ENCODE measurements around the gene RIMBP3C.
"Not testable (repeated sequence)": the region's sequence is repeated elsewhere in the genome, so short reads cannot be mapped to it uniquely, and the experiment has no call there.

RIMBP3C gene

GRCh38 chr22:21551361-21551760 is at the start of gene RIMBP3C:
Gene RIMBP3C (minus strand): TSS chr22:21551461. CDS start chr22:21550976, 485 bp downstream.
- DNase-seq (ENCODE audit: low read depth in 2 of 2): not testable (repeated sequence)

DNA sequence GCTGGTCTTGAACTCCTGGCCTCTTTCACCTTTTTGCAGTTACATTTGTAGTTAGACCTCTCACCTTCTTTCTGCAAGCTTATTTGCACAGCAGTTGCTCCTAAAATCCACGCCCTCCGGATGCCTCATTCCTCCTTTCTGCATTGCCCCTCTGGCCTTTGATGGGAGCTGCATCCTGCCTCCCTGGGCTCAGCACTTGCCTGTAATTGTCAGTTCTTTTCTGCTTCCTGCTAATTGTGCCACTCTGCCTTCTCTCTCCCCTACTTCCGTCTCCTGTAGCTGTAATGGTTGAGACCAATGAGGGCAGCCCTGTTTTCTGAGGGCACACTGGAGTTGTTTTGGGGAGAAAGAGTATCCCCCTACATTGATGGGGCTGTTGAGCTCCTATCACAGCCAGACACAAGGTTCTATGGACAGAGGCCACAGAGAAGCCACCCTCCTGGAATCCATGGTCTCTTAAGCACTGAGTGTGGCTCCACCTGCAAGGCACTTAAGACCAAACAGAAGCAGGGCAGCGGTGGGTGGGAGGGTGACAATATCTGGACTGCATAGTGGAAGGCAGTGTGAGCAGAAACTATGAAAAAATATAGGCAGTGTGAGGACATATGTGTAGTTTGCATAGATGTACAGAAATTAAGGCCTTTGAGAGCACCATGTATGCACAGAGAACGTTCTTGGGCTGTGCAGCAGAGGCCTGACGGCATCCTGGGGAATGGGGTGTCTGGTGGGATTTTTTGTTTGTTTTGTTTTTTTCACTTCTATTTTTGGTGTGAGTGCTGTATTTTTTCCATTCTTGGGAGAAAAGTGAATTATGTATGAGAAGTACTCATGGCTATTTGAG is 48.0 kb upstream of the RIMBP3C start:
- DNase-seq (ENCODE audit: low read depth in 2 of 2): no peak

DNA sequence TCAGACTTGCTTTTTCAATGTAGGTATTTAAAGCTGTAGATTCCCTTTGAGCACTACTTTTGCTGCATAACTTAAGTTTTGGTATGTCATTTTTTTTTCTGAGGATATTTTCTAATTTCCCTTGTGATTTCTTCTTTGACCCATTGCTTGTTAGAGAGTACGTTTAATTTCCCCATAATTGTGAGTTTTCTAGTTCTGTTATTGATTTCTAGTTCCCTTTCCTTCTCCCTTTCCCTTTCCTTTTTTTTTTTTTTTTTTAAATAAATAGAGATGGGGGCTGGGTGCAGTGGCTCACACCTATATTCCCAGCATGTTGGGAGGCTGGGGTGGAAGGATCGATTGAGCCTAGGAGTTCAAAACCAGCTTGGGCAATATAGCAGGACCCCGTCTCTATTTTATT is 47.0 kb upstream of the RIMBP3C start:
- no peak for DNase-seq (ENCODE audit: low read depth in 2 of 2)

GRCh38 chr22:21596356-21597135 is 45.3 kb upstream of the RIMBP3C start:
- DNase-seq (ENCODE audit: low read depth in 2 of 2): not testable (repeated sequence)

GRCh38 chr22:21594865-21595452 is 43.7 kb upstream of the RIMBP3C start:
- no peak for DNase-seq (ENCODE audit: low read depth in 2 of 2)

DNA sequence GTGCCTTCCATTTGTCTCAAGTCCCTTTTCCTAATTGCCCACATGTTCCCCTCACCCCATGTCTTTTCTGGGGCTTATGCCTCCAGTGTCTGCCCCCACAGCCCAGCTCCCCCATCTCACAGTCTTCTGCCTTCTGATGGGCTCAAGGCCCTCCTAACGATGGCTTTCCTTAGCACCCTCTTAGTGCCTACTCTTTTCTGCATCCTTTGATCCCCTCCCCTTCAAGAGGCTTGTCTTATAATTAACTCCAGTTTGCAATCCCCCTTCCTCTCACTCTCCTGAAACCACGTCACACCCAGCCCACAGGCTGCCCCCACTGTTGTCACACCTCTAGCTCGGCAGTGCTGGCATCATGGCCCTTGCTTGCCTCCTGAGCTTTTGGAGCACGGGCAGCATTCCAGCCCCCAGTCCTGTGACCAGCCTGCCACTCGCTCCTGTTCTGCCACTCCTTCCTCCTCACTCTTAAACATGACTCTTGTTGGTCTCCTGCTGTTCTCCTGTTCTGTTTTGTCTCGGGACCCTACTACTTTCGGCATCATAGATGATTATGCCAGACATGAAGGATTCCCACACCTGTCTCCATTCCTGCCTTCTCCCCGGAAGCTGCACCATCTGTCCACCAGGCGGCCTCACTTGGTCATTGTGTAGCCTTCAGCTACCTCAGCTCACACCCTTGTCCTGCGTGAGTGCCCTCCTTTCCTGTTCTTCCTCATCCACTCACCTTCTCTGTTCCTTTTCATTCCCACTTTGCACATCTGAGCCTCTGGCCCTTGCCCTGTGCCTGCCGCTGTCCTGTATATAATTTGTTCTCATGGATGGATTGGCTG is 42.4 kb upstream of the RIMBP3C start:
- no peak for DNase-seq (ENCODE audit: low read depth in 2 of 2)

DNA sequence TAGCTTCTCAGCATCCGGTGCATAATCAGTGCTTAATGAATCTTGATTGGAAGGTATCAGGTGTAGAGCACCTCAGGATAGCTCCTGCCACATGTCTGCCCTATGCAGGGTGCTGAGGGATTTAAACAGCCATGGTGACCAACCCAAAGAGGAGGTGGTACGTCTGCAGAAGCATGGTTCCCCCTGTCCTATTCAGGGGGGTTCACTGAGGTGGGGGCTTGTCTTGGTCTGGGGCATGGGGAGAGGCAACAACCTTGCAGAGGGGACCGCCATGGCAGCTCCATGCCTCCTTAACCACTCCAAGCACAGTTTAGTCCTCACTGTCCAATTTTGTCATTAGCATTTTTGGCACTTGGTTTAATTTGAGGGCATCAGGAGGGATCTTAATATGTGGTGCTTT is 41.2 kb upstream of the RIMBP3C start:
- no peak for DNase-seq (ENCODE audit: low read depth in 2 of 2)

DNA sequence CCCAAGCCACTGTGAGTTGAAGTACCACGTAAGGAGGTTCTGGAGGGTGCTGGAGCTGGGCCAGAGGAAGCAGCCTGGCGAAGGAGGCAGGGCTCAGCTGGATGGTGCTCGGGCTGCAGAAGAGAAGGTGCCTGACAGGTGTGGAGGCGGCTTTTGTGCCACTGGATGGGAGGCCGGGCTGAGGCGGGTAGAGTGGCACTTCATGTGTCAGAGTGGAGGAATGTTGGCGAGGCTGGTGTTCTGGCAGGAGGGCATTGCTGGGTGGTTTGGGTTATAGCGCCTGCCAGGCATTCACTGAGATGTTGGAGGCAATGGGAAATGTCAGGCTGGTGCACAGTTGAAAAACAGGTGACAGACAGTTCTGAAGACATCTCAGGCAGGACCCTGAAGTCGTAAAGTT is 40.4 kb upstream of the RIMBP3C start:
- no peak for DNase-seq (ENCODE audit: low read depth in 2 of 2)

DNA sequence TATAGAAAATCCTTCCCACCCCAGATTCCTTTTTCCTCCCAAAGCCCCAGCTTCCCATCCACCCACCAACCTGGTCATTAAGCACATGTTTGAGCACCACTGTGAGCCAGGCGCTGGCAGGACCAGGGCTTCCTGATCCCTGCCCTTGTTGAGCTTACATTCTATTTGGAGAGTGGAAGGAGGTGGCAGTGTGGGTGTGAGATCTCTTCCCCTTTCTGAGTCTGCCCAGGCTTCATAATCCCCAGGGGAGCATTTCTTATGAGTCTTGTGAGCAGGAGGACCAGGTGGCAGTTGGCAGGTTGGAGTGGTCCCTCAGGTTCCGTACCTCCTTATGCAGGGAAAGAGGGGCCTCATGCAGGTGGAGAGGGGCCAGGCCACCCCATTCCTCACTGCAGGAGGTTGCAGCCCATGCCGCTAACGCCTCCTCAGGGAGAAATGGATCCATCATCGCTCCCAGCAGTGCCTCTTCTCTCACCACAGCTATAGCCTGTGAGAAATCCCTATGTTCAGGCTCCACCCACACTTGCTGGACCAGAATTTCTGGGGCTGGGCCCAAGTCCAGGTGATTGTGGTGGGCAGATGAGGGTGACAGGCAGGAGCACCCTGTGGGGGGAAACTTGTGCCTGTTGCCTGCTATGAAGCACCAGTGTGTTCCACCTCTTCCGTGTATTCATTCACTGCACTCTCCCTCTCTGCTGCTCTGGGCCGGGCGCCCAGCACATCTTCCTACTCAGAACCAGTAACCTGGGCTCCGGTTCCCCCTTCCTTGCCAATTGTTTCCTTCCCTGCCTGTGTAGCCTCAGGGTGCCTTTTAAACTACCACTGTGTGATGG is 39.8 kb upstream of the RIMBP3C start:
- no peak for DNase-seq (ENCODE audit: low read depth in 2 of 2)

DNA sequence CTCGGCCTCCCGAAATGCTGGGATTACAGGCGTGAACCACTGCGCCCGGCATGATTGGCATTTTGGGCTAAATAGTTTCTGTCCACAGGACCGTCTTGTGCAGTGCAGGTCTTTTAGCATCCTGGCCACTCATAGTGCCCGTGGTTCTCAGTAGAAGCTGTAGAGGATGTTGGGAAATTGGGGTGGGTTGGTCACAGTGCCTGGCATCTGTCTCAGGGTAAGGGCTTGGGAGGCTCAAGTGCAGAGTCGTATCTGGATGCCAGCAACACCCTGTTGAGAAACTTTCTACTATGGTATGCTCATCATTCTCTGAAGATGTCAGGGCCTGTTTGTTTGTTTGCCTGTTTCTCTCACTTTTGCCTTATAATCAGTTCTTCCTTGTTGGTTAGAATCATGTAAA is 38.1 kb upstream of the RIMBP3C start:
- DNase-seq (ENCODE audit: low read depth in 2 of 2): no peak

- no peak for DNase-seq (ENCODE audit: low read depth in 2 of 2)
These were observed 36.7 kb upstream of the RIMBP3C start for GRCh38 chr22:21587803-21588611.

- no peak for DNase-seq (ENCODE audit: low read depth in 2 of 2)
These were observed 34.1 kb upstream of the RIMBP3C start for GRCh38 chr22:21585389-21585788.

DNA sequence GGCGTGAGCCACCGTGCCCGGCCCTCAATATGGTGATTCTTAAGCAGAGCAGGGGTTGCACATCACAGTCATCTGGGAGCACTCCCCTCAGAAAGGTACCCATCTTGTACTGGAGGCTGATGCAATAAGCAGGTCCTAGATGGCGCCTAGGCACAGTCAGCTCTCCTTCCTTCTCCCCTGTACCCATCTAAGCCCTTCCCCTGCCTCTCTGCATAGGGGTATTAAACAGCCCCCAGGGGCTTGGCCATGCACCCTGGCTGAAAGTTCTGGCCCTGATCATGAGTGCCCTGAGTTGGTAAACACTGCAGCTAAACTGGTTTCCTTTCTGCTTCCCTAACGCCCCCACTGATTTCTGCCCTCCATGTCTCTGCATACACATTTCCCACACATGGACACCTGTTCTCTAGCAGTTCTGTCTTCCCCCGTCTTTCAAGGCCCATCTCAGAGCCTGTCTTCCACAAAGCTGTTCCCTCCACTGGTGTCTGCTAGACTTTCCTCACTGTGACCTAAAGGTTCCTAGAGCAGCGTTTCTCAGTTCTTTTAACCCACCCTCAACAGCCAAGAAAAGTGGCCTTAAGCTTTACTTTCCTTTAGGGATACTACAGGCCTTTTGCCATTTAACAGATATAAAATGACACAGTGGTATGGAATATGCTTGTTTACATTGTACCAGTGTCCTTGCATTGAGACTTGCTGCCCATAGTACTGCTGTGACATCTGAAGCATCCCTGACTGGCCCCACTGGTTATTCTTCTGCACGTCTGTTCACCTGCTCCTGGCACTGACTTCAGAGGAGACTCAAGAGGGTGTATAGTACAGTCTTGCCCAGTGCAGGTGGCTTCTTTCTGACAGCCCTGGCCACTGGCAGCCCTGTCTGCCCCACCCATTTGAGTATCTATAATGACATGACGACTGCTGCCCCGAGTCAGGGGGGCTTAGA is 31.8 kb upstream of the RIMBP3C start:
- no peak for DNase-seq (ENCODE audit: low read depth in 2 of 2)

GRCh38 chr22:21581009-21581713 is 29.9 kb upstream of the RIMBP3C start:
- not testable (repeated sequence) for DNase-seq (ENCODE audit: low read depth in 2 of 2)

GRCh38 chr22:21580623-21581007 is 29.4 kb upstream of the RIMBP3C start:
- DNase-seq (ENCODE audit: low read depth in 2 of 2): not testable (repeated sequence)

DNA sequence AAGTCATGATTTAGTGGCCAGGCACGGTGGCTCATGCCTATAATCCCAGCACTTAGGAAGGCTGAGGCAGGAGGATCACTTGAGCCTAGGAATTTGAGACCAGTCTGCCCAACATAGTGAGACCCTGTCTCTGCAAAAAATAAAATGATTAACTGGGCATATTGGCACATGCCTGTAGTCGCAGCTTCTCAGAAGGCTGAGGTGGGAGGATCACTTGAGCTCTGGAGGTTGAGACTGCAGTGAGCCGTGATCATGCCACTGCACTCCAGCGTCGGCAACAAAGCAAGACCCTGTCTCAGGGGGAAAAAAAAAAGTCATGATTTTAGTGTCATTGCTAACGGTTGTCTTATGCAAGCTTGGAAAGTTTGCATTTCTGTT is 28.2 kb upstream of the RIMBP3C start:
- no peak for DNase-seq (ENCODE audit: low read depth in 2 of 2)

- DNase-seq (ENCODE audit: low read depth in 2 of 2): no peak
These were observed 22.7 kb upstream of the RIMBP3C start for GRCh38 chr22:21573750-21574494.
